Loucy (cell line): ENCODE measurements around the gene BTBD9.

ENCODE experiments used
- H2AFZ ChIP-seq: fragments of 200-600 bp; sonication (generic); 2 replicates; pipeline ENCODE4 v1.6.0; 2016; ENCODE audit warnings: antibody characterized with exemption, mild to moderate bottlenecking, low read length, moderate library complexity
- H3F3A ChIP-seq: fragments of 200-600 bp; 2 replicates; pipeline ENCODE4 v1.6.0; 2016; ENCODE audit warnings: antibody characterized with exemption, low read depth, mild to moderate bottlenecking
- H3K27me3 ChIP-seq: fragments of 200-600 bp; sonication (generic); 2 replicates; pipeline ENCODE4 v1.6.1; 2014; ENCODE audit warnings: low read length, mild to moderate bottlenecking; ENCODE audit not compliant: insufficient read depth, poor library complexity, severe bottlenecking
- H3K36me3 ChIP-seq: fragments of 200-600 bp; sonication (generic); 2 replicates; pipeline ENCODE4 v1.6.1; 2016; ENCODE audit warnings: low read length; ENCODE audit not compliant: insufficient read depth
- H3K4me1 ChIP-seq: fragments of 200-600 bp; sonication (generic); 2 replicates; pipeline ENCODE4 v1.5.1; 2014; ENCODE audit warnings: low read length, mild to moderate bottlenecking; ENCODE audit not compliant: insufficient read depth, poor library complexity, severe bottlenecking
- H3K4me2 ChIP-seq: fragments of 200-600 bp; sonication (generic); 2 replicates; pipeline ENCODE4 v1.6.0; 2014; ENCODE audit warnings: antibody characterized with exemption, low read length, low read depth, mild to moderate bottlenecking; ENCODE audit not compliant: poor library complexity, severe bottlenecking
- H3K4me3 ChIP-seq: fragments of 200-600 bp; sonication (generic); 2 replicates; pipeline ENCODE4 v1.5.1; 2014; ENCODE audit warnings: low read length, mild to moderate bottlenecking, mixed read lengths; ENCODE audit not compliant: poor library complexity, severe bottlenecking
- H3K79me2 ChIP-seq: fragments of 200-600 bp; sonication (generic); 2 replicates; pipeline ENCODE4 v1.6.1; 2014; ENCODE audit warnings: low read length; ENCODE audit not compliant: insufficient read depth
- H3K9ac ChIP-seq: fragments of 200-600 bp; sonication (generic); 2 replicates; pipeline ENCODE4 v1.6.0; 2014; ENCODE audit warnings: mild to moderate bottlenecking, low read depth, low read length, moderate library complexity; ENCODE audit not compliant: poor library complexity, severe bottlenecking
- H3K9me2 ChIP-seq: fragments of 200-600 bp; sonication (generic); replicated peaks from 2 replicates; pipeline ENCODE4 v1.6.1; 2016; ENCODE audit warnings: low read depth, low read length, mixed read lengths
- H3K9me3 ChIP-seq: fragments of 200-600 bp; sonication (generic); 2 replicates; pipeline ENCODE4 v1.6.1; 2014; ENCODE audit warnings: mild to moderate bottlenecking, antibody characterized with exemption, low read length, low read depth; ENCODE audit not compliant: insufficient read depth
- H4K20me1 ChIP-seq: fragments of 200-600 bp; sonication (generic); 2 replicates; pipeline ENCODE4 v1.6.0; 2014; ENCODE audit warnings: antibody characterized with exemption, low read length, mild to moderate bottlenecking; ENCODE audit not compliant: insufficient read depth, poor library complexity, severe bottlenecking
- CTCF ChIP-seq: fragments of 200-600 bp; sonication (generic); conservative IDR thresholded peaks from 2 replicates; pipeline ENCODE4 v1.5.1; 2014; ENCODE audit warnings: mild to moderate bottlenecking, antibody characterized with exemption, low read length
- EZH2phosphoT487 ChIP-seq: fragments of 200-600 bp; IDR thresholded peaks from 2 replicates; pipeline ENCODE4 v1.6.1; 2018; ENCODE audit warnings: antibody characterized with exemption, mild to moderate bottlenecking, moderate library complexity, borderline replicate concordance

Gene BTBD9

GRCh38 chr6:38137608-38138265 is 502.0 kb downstream of the BTBD9 start:
- Histone ChIP-seq H3K79me2 (peaks cover 22% of the 10 kb centered on the region; the same call in 1 of the 2 replicates), H3K4me3 (no peak overlapping the region), H3F3A (no peaks in the 10 kb centered on the region), H4K20me1 (no peaks in the 10 kb centered on the region), H3K9me3 (no peaks in the 10 kb centered on the region), H3K4me1 (no peaks in the 10 kb centered on the region), H3K36me3 (peaks cover 15% of the 10 kb centered on the region; the same call in 1 of the 2 replicates), H3K9ac (no peak overlapping the region), H3K4me2 (no peak overlapping the region), H2AFZ (no peak overlapping the region), H3K9me2 (no peaks in the 10 kb centered on the region), H3K27me3 (no peaks in the 10 kb centered on the region)
- TF ChIP-seq EZH2phosphoT487 (no peak), CTCF (no peak)

GRCh38 chr6:38136547-38136946 is 503.2 kb downstream of the BTBD9 start:
- H3K4me2 ChIP-seq = no peak overlapping the region
- H3K27me3 ChIP-seq = no peaks in the 10 kb centered on the region
- H3K9ac ChIP-seq = no peak overlapping the region
- TF ChIP-seq CTCF = no peak
- TF ChIP-seq EZH2phosphoT487 = no peak
- peaks cover 15% of the 10 kb centered on the region; the same call in 1 of the 2 replicates for H3K36me3 ChIP-seq
- no peaks in the 10 kb centered on the region for H3K9me2 ChIP-seq
- H3K4me3 ChIP-seq = no peak overlapping the region
- no peaks in the 10 kb centered on the region for H4K20me1 ChIP-seq
- no peaks in the 10 kb centered on the region for H3K4me1 ChIP-seq
- H2AFZ ChIP-seq = no peak overlapping the region
- no peaks in the 10 kb centered on the region for H3K9me3 ChIP-seq
- H3F3A ChIP-seq = no peaks in the 10 kb centered on the region
- H3K79me2 ChIP-seq = peaks cover 24% of the 10 kb centered on the region; the same call in 1 of the 2 replicates

GRCh38 chr6:38134704-38135088 is 505.0 kb downstream of the BTBD9 start:
- no peak overlapping the region for H2AFZ ChIP-seq
- no peak overlapping the region for H3K4me2 ChIP-seq
- no peaks in the 10 kb centered on the region for H3K9me2 ChIP-seq
- no peak for TF ChIP-seq CTCF
- no peak for TF ChIP-seq EZH2phosphoT487
- H3F3A ChIP-seq = no peaks in the 10 kb centered on the region
- peaks cover 15% of the 10 kb centered on the region; the same call in 1 of the 2 replicates for H3K36me3 ChIP-seq
- H3K4me3 ChIP-seq = no peak overlapping the region
- H3K79me2 ChIP-seq = peaks cover 30% of the 10 kb centered on the region; the same call in 1 of the 2 replicates
- no peaks in the 10 kb centered on the region for H3K9me3 ChIP-seq
- H3K9ac ChIP-seq = no peak overlapping the region
- H3K27me3 ChIP-seq = no peaks in the 10 kb centered on the region
- peaks cover 4% of the 10 kb centered on the region for H4K20me1 ChIP-seq
- no peaks in the 10 kb centered on the region for H3K4me1 ChIP-seq
